Adipocyte (in vitro differentiated cells): Measurements from ENCODE around the gene CSRNP3.

Experiments
- DNase-seq: peaks from one replicate; pipeline ENCODE4 v3.0.0-alpha.2; 2015; ENCODE audit warnings: low read depth
- H3K27me3 ChIP-seq: replicated peaks from 2 replicates; pipeline ENCODE4 v1.7.0; 2013; ENCODE audit warnings: mild to moderate bottlenecking, low read length, moderate library complexity; ENCODE audit not compliant: control insufficient read depth, insufficient read depth
- H3K36me3 ChIP-seq: 2 replicates; pipeline ENCODE4 v1.7.0; 2013; ENCODE audit warnings: low read length, mild to moderate bottlenecking, moderate library complexity; ENCODE audit not compliant: control insufficient read depth, insufficient read depth, severe bottlenecking
- H3K4me1 ChIP-seq: 2 replicates; pipeline ENCODE4 v1.7.0; 2013; ENCODE audit warnings: mild to moderate bottlenecking, low read length, moderate library complexity; ENCODE audit not compliant: control insufficient read depth, insufficient read depth
- H3K4me3 ChIP-seq: 2 replicates; pipeline ENCODE4 v1.7.0; 2013; ENCODE audit warnings: mild to moderate bottlenecking, low read length, moderate library complexity
- H3K9ac ChIP-seq: 2 replicates; pipeline ENCODE4 v1.7.0; 2013; ENCODE audit warnings: mild to moderate bottlenecking, low read length, moderate library complexity
- H3K9me3 ChIP-seq: 2 replicates; pipeline ENCODE4 v1.7.0; 2013; ENCODE audit warnings: mild to moderate bottlenecking, low read length, moderate library complexity; ENCODE audit not compliant: control insufficient read depth

The CSRNP3 gene

GRCh38 chr2:165623783-165624469 lies 154.4 kb downstream of the CSRNP3 start:
- Histone ChIP-seq H3K4me1 (peaks cover 8% of the 10 kb centered on the region), H3K27me3 (no peaks in the 10 kb centered on the region), H3K4me3 (no peak overlapping the region), H3K36me3 (no peaks in the 10 kb centered on the region), H3K9me3 (no peaks in the 10 kb centered on the region), H3K9ac (no peak overlapping the region)
- DNase-seq: no peak

GRCh38 chr2:165624470-165624800 lies 154.9 kb downstream of the CSRNP3 start:
- Histone ChIP-seq H3K27me3 (no peaks in the 10 kb centered on the region), H3K4me3 (no peak overlapping the region), H3K9me3 (no peaks in the 10 kb centered on the region), H3K9ac (no peak overlapping the region), H3K4me1 (peaks cover 8% of the 10 kb centered on the region), H3K36me3 (no peaks in the 10 kb centered on the region)
- DNase-seq: no peak

GRCh38 chr2:165627470-165627869 lies 158.0 kb downstream of the CSRNP3 start:
- no peak overlapping the region for H3K9ac ChIP-seq

GRCh38 chr2:165629776-165630175 lies 160.3 kb downstream of the CSRNP3 start:
- DNase-seq: no peak
- no peaks in the 10 kb centered on the region for H3K4me1 ChIP-seq
- no peaks in the 10 kb centered on the region for H3K36me3 ChIP-seq

More at GRCh38 chr2:165627470-165627869, 158.0 kb downstream of the CSRNP3 start:
- H3K4me1 ChIP-seq: no peaks in the 10 kb centered on the region
- H3K27me3 ChIP-seq: no peaks in the 10 kb centered on the region
- no peak overlapping the region for H3K4me3 ChIP-seq
- no peaks in the 10 kb centered on the region for H3K9me3 ChIP-seq
- no peak for DNase-seq
- H3K36me3 ChIP-seq: no peaks in the 10 kb centered on the region

GRCh38 chr2:165630236-165630635 lies 160.7 kb downstream of the CSRNP3 start:
- H3K9ac ChIP-seq: no peak overlapping the region
- DNase-seq: no peak
- no peak overlapping the region for H3K4me3 ChIP-seq
- no peaks in the 10 kb centered on the region for H3K27me3 ChIP-seq
- H3K9me3 ChIP-seq: no peaks in the 10 kb centered on the region
- no peaks in the 10 kb centered on the region for H3K4me1 ChIP-seq
- H3K36me3 ChIP-seq: no peaks in the 10 kb centered on the region

More at GRCh38 chr2:165629776-165630175, 160.3 kb downstream of the CSRNP3 start:
- H3K27me3 ChIP-seq: no peaks in the 10 kb centered on the region
- H3K9ac ChIP-seq: no peak overlapping the region
- no peaks in the 10 kb centered on the region for H3K9me3 ChIP-seq
- no peak overlapping the region for H3K4me3 ChIP-seq

- Histone ChIP-seq H3K9ac (no peak overlapping the region), H3K9me3 (no peaks in the 10 kb centered on the region), H3K27me3 (no peaks in the 10 kb centered on the region), H3K36me3 (no peaks in the 10 kb centered on the region), H3K4me1 (no peaks in the 10 kb centered on the region), H3K4me3 (no peak overlapping the region)
- DNase-seq: no peak
Observed at GRCh38 chr2:165631089-165631488, 161.6 kb downstream of the CSRNP3 start.

GRCh38 chr2:165632594-165632993 lies 163.1 kb downstream of the CSRNP3 start:
- H3K9ac ChIP-seq: no peak overlapping the region
- no peaks in the 10 kb centered on the region for H3K27me3 ChIP-seq
- no peaks in the 10 kb centered on the region for H3K9me3 ChIP-seq
- H3K4me3 ChIP-seq: no peak overlapping the region
- no peaks in the 10 kb centered on the region for H3K4me1 ChIP-seq
- no peak for DNase-seq
- no peaks in the 10 kb centered on the region for H3K36me3 ChIP-seq

GRCh38 chr2:165633431-165633830 lies 163.9 kb downstream of the CSRNP3 start:
- no peaks in the 10 kb centered on the region for H3K27me3 ChIP-seq
- no peak for DNase-seq
- H3K36me3 ChIP-seq: no peaks in the 10 kb centered on the region
- no peaks in the 10 kb centered on the region for H3K9me3 ChIP-seq
- H3K4me3 ChIP-seq: no peak overlapping the region
- H3K9ac ChIP-seq: no peak overlapping the region
- H3K4me1 ChIP-seq: no peaks in the 10 kb centered on the region

GRCh38 chr2:165634282-165634681 lies 164.8 kb downstream of the CSRNP3 start:
- H3K9me3 ChIP-seq: no peaks in the 10 kb centered on the region
- DNase-seq: no peak
- no peak overlapping the region for H3K9ac ChIP-seq
- no peaks in the 10 kb centered on the region for H3K27me3 ChIP-seq
- no peak overlapping the region for H3K4me3 ChIP-seq
- H3K4me1 ChIP-seq: no peaks in the 10 kb centered on the region
- H3K36me3 ChIP-seq: no peaks in the 10 kb centered on the region

GRCh38 chr2:165634855-165635254 lies 165.4 kb downstream of the CSRNP3 start:
- Histone ChIP-seq H3K9me3 (no peaks in the 10 kb centered on the region), H3K4me1 (no peaks in the 10 kb centered on the region), H3K4me3 (no peak overlapping the region), H3K36me3 (no peaks in the 10 kb centered on the region), H3K9ac (no peak overlapping the region), H3K27me3 (no peaks in the 10 kb centered on the region)
- DNase-seq: peak; percentile 70

- Histone ChIP-seq H3K9me3 (no peaks in the 10 kb centered on the region), H3K4me3 (no peak overlapping the region), H3K27me3 (no peaks in the 10 kb centered on the region), H3K36me3 (no peaks in the 10 kb centered on the region), H3K4me1 (no peaks in the 10 kb centered on the region), H3K9ac (no peak overlapping the region)
- DNase-seq: no peak
Observed at GRCh38 chr2:165635532-165635931, 166.0 kb downstream of the CSRNP3 start.

- Histone ChIP-seq H3K4me3 (no peak overlapping the region), H3K36me3 (no peaks in the 10 kb centered on the region), H3K9me3 (no peaks in the 10 kb centered on the region), H3K27me3 (no peaks in the 10 kb centered on the region), H3K9ac (no peak overlapping the region), H3K4me1 (no peaks in the 10 kb centered on the region)
- DNase-seq: no peak
Observed at GRCh38 chr2:165636959-165637358, 167.5 kb downstream of the CSRNP3 start.
